ENCODE data around the gene ZIC2.

Gene ZIC2

GRCh38 chr13:99988529-99989275 lies 7.1 kb downstream of the ZIC2 start:
- no peak for DNase-seq

- no peak for DNase-seq
These were observed 7.9 kb downstream of the ZIC2 start for GRCh38 chr13:99989276-99990125.

GRCh38 chr13:99990126-99990977 lies 8.8 kb downstream of the ZIC2 start:
- DNase-seq, result no peak

GRCh38 chr13:99991013-99991827 lies 9.6 kb downstream of the ZIC2 start:
- DNase-seq, result no peak

GRCh38 chr13:99991828-99992775 lies 10.5 kb downstream of the ZIC2 start:
- no peak for DNase-seq

- no peak for DNase-seq
These were observed 11.4 kb downstream of the ZIC2 start for GRCh38 chr13:99992949-99993351.

GRCh38 chr13:99993660-99994637 lies 12.4 kb downstream of the ZIC2 start:
- DNase-seq, result no peak

- DNase-seq, result no peak
These were observed 13.0 kb downstream of the ZIC2 start for GRCh38 chr13:99994638-99995020.

GRCh38 chr13:99995104-99995588 lies 13.6 kb downstream of the ZIC2 start:
- DNase-seq, result no peak

- no peak for DNase-seq
These were observed 14.2 kb downstream of the ZIC2 start for GRCh38 chr13:99995589-99996380.

- no peak for DNase-seq
These were observed 14.9 kb downstream of the ZIC2 start for GRCh38 chr13:99996381-99996973.

GRCh38 chr13:99997702-99998214 lies 16.2 kb downstream of the ZIC2 start:
- no peak for DNase-seq

GRCh38 chr13:99998261-99998660 lies 16.7 kb downstream of the ZIC2 start:
- DNase-seq, result no peak

- DNase-seq, result no peak
These were observed 33.0 kb downstream of the ZIC2 start for GRCh38 chr13:100014621-100015020.

GRCh38 chr13:100019780-100020356 lies 38.3 kb downstream of the ZIC2 start:
- no peak for DNase-seq

GRCh38 chr13:100022798-100023197 lies 41.2 kb downstream of the ZIC2 start:
- DNase-seq, result no peak

GRCh38 chr13:100024023-100024422 lies 42.4 kb downstream of the ZIC2 start:
- no peak for DNase-seq

- DNase-seq, result no peak
These were observed 48.3 kb downstream of the ZIC2 start for GRCh38 chr13:100029933-100030332.
